Dedifferentiated amniotic fluid mesenchymal stem cell (primary cell): ENCODE measurements around the gene IRF2.
A peak's percentile ranks its signal among the peaks of the same experiment; 100 is the strongest.

Experiments
- DNase-seq: peaks from one replicate; pipeline ENCODE4 v3.0.0-alpha.2; 2016; ENCODE audit errors: extremely low spot score

Gene IRF2

GRCh38 chr4:184474263-184475095 is at the start of gene IRF2:
IRF2 (minus strand) TSS chr4:184474550; CDS start chr4:184429064, 45,486 bp downstream.
- DNase-seq, result peak; percentile 97

GRCh38 chr4:184515606-184516005 is 41.3 kb upstream of the IRF2 start:
- no peak for DNase-seq

DNA sequence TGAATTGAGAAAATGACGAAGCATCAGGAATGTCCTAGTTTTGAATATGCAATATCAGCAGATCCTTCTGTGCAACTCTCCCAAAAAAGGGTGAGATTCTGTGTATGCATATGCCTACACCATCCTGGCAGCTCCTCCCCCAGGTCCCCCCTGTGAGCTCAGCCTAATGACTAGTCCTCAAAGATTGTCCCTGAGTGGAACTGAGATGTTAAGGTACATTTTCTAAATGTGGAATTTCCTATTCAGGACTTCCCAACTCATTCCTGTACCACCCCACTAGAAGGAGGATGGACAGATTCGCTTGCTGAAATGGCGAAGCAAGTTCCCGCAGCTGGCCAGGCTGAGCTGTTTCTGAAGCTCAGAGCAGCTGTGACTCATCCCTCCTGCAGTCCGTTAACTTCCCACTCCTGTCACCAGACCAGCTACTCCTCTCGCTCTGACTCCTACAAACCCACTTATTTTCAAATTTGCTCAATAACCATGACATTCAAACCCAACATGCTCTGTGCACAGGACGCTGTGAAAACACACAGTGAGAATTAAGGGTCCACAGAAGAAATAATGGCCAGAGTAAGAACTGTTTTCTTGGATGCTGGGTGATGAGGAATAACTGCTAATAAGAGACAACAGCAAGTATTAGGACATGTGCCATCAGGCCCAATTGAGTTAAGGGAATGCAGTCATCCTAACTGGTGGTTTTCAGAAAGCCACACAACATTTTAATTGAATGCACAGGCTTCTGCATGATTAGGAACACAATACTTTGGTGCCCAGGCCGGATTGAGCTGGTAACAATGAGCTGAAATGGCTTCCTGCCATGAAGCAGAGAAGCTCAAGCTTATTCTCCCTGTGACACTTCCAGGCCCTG is 40.0 kb upstream of the IRF2 start:
- peak; percentile 78 for DNase-seq

- DNase-seq, result no peak
Measured at GRCh38 chr4:184513802-184514120, 39.4 kb upstream of the IRF2 start.

DNA sequence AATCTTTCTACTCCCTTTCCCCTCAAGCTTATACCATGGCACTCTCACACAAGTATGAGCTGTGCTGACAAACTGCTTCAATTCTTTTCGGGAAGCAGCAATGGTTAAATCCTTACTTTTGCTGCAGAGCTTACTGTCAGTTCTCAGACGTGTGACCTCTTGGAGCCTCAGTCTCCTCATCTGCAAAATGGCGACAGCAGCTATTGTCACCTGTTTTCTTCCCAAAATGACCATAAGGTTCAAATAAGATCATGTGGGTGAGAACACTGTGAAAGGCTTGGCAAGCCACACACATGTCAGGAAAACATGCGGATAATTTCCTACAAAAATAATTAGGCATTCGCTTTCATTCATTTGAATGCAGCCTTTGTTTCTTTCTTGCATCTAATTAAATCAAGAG is 36.8 kb upstream of the IRF2 start:
- DNase-seq, result no peak

- DNase-seq, result no peak
Measured at GRCh38 chr4:184510401-184510800, 36.1 kb upstream of the IRF2 start.

GRCh38 chr4:184506527-184507121 is 32.3 kb upstream of the IRF2 start:
- no peak for DNase-seq

DNA sequence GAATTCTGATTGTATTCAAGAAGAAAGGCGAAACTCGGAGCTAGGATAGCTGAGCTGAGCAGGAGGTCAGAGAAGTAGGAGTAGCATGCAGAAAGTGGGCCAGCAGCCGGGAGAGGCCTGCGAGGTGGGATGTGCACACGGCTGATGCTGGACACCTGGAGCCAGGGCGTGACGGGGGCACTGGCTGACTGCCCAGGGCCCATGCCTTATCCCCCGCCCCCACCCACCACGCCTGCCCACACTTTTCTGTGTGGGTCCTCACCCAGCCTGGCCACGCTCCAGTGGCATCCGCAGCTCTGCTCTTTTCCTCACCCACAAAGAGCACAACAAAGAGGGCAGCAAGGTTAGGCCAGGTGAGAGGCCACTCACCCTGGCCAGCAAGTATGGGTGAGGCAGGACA is 30.0 kb upstream of the IRF2 start:
- DNase-seq, result no peak

- DNase-seq, result no peak
Measured at GRCh38 chr4:184503869-184504300, 29.5 kb upstream of the IRF2 start.

- no peak for DNase-seq
Measured at GRCh38 chr4:184500748-184501589, 26.6 kb upstream of the IRF2 start.

DNA sequence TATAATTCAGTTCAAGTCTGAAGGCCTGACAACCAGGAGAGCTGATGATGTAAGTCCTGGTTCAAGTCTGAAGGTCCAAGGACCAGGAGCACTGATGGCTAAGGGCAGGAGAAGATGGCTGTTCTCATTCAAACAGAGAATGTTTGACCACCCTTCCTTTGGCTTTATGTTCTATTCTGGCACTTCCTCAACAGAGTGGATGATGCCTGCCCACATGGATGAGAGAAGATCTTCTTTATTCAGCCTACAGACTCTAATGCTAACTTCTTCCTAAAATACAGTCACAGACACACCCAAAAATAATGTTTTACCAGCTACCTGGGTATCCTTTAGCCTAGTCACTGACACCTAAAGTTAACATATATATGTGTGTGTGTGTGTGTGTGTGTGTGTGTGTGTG is 25.6 kb upstream of the IRF2 start:
- no peak for DNase-seq

- no peak for DNase-seq
Measured at GRCh38 chr4:184498598-184498997, 24.2 kb upstream of the IRF2 start.

DNA sequence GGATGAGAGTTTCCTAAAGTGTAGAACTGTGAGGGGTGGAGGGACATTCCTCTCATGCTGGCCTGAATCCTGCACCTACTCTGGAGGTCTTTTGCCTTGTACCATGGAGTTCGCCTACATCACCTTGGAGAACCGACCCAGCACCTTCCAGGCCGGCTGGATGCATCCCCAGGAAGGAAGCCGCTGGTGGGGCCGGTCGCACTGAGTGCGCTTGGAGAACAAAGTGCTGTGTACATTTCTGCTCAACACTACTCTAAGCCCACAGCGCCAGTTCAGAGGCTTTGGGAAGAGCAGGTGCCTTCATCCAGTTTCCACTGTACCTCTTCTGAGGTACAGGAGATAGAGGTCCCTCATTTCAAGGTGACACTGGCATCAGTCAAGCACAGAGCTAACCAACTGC is 15.4 kb upstream of the IRF2 start:
- no peak for DNase-seq

GRCh38 chr4:184487503-184487902 is 13.2 kb upstream of the IRF2 start:
- no peak for DNase-seq

DNA sequence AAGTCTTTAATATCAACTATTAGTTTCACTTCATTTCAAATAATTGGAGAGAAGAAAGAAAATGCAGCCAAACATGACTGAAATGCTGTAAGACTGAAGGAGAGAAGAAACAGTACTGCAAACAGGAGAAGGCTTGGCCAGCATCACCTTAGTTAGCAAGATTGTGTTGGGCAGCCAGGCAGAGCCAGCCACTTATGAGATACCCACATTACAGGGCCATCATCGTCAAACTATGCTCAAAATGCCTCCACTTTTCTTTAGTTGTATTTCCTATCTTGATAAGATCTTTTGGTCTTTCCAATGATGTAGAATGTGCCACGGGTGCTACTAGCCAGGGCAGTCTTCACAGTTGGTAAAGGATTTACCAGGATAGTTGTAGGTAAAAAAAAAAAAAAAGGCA is 10.9 kb upstream of the IRF2 start:
- no peak for DNase-seq

DNA sequence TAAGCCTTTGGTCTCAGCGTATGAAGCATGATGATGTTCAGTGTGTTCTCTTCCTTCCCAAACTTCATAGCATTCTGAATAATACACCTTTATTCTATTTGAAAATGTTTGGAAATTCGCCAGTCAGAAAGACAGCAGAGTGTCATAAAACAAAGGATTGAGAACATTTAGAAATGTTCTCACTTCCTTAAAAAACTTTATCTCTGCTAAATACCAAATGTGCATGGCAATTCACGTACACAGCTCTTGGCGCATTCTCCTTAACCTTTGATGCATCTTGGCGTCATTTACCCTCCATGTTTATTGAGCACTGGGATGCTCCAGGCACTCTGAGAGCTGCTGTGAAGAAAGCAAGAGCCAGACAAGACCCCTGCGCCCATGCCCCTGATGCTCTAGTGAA is 7.2 kb upstream of the IRF2 start:
- DNase-seq, result no peak

DNA sequence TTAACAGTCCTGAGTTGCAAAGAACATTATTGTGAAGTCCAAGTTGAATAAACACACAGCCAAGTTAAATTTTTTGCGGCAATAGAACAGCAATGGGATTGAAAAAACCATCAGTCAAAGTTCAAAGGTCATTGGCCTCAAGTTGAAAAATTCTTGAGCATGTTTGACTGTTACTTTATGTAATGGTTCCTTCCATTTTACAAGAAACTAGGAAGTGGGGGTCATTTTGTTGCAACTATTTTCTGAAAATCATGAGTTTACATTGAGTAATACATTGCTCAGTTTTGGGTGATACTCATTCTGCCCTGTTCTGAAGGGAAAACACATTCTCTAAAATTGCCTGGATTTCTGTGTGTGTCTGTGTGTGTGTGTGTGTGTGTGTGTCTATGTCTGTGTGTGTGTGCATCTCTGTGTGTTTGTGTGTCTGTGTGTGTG is 5.2 kb upstream of the IRF2 start:
- DNase-seq, result no peak

- no peak for DNase-seq
Measured at GRCh38 chr4:184477201-184477999, 3.0 kb upstream of the IRF2 start.

DNA sequence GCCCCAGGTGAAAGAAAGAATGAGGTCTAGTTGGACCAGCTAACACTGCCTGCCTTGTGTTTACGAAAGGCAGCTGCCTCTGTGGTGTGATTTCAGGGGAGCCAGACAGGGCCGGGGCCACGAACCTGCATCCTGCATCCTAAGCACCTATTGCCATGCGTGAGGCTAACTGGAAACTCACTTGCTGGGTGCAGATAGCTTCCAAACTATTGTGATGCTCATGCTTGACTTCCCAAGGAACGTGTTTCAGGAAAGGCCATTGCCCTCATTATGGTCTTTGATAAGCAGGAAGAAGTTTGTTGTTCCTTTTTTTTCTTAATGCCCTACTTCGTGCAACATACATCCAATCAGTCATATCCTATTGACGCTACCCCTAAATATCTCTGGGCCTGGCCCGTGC is 2.3 kb upstream of the IRF2 start:
- DNase-seq, result no peak

- no peak for DNase-seq
Measured at GRCh38 chr4:184475498-184475897, 1.1 kb upstream of the IRF2 start.

- peak; percentile 31 for DNase-seq
Measured at GRCh38 chr4:184475096-184475461, 729 bp upstream of the IRF2 start.
